GM04503 (cell line): ENCODE results near the gene SLC22A14.

Experiments
- DNase-seq: peaks from one replicate; pipeline ENCODE4 v3.0.0-alpha.2; 2012; ENCODE audit warnings: low read depth

SLC22A14 gene

DNA sequence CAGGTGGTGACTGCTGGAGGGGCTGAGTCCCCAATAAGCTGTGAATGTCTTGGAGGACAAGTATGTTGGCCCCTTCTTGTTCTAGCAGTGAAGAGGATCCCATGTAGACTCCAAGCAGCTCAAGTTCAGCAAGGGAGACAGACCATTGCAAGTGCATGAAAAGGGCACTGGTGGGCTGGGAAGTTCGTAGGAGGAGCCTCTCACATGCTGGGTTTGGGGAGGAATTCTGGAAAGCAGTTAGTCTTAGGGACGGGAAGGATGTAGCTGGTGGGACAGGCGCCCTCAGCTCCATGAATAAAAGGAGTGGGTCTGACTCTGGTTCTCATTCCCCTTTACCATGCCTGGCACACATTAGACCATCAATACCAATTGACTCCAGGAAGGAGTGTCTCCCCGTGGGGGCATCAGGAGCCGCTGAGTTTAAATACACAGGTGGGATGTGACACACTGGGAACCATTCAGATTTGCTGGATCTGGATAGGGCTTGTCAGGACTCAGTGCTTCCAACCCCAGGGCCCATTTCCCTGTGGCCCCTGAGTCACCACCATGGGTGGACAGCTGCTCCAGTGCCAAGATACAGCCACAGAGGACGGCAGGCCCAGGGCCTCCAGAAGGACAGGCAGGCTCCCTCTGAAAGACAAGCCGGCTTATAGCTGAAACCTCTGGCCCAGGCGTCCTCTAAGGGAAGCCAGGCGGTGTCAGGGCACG lies 63.9 kb downstream of the SLC22A14 start:
- no peak for DNase-seq

DNA sequence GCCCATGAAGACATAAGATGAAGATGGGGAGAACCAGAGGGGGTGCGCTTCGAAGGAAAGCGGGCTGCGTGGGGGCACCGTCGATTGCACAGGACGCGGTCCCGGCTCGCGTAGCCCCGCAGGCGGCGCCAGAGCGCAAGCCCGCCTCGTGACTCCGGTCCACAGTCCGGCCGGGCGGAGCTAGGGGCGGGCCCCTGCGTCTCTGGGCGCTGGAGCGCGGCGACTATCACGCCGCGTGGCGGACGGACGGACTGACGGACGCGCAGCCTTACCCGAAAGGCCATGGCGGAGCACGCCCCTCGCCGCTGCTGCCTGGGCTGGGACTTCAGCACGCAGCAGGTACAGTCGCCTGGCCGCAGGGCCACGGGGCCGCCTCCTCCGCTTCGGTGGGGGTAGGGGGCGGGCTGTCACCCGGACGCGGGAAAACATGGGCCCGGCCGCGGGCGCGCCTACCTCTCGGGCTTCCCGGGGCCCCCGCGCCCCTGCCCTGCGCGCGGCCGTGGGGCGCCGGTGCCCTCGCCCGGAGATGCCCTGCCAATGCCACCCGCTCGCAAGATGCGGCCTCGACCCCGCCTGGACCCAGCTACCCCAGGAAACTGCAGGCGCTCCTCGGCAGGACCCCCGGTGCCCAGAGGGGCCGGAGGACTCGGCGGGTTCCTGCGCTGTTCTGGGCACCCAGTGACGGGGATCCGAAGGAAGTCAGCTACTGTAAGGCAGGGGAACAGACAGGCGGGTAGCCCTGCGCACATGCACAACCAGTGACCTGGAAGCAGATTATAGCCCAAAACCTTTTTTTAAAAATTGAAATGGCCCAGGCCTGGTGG lies 64.7 kb downstream of the SLC22A14 start, which contains the start of gene XYLB:
Gene XYLB (plus strand): TSS at position 199 of the 824 bp plus-strand sequence. CDS start 84 bp downstream, at position 283.
- no peak for DNase-seq

DNA sequence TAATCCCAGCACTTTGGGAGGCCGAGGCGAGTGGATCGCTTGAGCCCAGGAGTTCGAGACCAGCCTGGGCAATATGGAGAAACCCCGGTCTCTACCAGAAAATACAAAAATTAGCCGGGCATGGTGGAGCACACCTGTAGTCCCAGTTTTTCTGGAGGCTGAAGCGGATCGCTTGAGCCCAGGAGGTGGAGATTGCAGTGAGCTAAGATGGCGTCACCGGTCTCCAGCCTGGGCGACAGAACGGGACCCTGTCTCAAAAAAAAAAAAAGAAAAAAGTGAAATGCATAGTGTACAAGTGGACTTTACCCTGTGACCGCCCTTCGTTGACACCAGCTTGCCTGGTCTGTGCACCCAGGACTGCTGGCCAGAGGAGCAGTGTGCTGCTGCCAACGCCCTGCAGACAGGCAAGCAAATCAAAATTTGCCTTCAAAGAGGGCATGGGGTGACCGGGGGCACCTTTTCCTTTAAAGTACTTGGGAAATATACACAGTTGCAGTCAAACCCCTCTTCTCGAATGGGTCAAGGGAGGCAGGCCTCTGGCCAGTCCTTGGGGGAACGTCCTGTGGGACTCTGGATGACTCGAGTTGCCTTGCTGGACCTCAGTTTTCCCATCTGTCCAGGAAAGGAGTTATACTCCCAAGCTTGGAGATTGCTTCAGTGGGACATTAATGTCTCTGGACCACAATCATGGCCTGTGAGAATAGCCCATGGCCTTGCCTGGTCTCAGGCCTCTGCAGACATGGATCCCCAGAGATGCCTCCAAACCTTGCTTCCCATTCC lies 65.5 kb downstream of the SLC22A14 start:
- DNase-seq, result no peak

DNA sequence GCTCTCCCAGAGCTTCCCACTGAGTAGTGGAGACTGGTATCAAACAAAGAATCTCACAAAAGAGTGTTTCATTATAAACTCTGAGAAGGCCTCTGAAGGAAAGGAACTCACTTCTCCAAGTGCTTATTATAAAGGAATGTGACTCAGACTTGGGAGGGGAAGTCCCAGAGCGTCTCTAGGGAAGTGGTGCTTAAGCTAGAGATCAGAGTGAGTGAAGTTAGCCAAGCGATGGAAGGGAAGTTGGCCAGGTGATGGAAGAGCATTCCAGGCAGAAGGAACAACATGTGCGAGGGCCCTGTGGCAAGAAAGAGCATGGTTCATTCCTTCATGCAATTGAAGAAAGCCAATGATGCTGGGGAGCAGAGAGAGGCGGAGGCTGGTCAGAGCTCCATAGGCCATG lies 66.8 kb downstream of the SLC22A14 start:
- DNase-seq, result no peak

DNA sequence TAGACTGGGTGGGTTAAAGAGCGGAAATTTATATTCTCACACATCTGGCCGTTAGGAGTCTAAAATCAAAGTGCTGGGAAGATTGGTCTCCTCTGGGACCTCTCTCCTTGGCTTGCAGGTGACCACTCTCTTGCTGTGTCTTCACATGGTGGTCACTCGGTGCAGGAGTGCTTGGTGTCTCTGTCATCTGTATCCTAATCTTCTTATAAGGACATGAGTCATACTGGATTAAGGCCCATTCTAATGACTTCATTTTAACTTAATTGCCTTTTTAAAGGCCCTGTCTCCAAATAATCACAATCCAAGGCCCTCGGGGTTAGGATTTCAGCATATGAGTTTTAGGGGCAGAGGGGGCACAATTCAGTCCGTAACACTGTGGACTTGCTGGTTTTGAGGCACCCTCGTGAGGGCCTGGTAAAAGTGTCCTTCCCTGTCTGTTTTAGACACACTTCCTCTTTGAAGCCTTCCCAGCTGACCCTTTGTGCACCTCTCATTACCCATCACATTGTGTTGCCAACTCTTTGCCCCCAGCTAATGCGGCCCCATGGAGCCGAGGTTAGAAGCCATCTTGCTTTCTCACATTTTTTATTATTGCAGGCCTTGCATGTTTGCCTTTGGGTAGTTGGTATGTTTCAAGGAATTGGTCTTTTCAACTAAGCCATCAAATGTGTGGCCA lies 67.7 kb downstream of the SLC22A14 start:
- DNase-seq, result no peak

DNA sequence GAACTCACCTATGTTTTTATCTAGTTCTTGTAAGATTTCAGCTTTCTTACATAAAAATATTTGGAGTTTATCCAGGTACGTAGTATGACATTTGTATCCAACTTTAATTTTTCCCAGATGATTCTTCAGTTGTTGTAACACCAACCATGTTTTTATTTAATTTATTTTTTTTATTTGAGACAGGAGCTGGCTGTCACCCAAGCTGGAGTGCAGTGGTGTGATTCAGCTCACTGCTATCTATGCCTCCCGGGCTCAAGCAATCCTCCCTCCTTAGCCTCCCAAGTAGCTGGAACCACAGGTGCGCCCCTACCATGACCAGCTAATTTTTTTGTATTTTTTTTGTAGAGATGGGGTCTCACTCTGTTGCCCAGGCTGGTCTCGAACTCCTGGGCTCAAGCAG lies 71.1 kb downstream of the SLC22A14 start:
- no peak for DNase-seq

DNA sequence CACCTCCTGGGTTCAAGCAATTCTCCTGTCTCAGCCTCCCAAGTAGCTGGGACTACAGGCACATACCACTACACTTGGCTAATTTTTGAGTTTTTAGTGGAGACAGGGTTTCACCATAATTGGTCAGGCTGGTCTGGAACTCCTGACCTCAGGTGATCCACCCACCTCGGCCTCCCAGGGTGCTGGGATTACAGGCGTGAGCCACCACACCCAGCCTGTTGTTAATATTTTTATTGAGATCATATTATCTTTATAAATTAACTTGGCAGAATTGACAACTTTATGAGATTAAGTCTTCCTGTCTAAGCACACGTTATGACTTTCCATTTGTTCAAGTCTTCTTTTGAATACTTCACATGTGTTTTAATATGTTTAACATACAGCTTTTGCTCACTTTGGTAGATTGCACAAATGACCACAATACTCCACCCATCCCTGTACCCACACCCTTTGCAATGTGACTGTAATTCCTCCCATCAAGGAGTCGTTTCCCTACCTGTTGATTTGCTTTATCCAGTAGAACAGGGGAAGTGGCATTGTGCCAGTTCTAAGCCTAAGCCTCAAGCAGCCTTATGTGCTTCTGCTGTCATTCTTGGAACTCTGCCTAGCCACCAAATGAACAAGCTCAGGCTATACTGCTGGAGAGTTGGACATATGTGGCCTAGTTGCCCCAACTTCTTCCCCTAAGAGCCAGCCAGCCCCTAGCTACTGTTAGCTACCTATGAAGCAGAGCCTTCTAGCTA lies 72.7 kb downstream of the SLC22A14 start:
- DNase-seq, result no peak

DNA sequence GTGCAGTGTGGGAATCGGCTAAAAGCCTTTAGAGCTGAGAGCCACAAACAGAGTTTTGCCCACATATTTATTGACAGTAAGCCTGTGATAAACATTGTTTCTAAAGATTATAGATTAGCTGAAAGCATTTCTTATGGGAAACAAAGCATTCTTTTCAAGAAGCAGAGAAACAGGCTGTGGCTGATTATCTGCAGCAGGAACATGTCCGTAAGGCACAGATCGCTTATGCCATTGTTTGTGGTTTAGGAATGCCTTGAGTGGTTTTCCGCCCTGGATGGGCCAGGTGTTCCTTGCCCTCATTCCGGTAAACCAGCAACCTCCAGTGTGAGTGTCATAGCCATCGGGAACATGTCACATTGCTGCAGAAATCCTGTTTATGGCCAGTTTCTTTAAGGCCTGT lies 76.9 kb downstream of the SLC22A14 start:
- DNase-seq, result no peak

DNA sequence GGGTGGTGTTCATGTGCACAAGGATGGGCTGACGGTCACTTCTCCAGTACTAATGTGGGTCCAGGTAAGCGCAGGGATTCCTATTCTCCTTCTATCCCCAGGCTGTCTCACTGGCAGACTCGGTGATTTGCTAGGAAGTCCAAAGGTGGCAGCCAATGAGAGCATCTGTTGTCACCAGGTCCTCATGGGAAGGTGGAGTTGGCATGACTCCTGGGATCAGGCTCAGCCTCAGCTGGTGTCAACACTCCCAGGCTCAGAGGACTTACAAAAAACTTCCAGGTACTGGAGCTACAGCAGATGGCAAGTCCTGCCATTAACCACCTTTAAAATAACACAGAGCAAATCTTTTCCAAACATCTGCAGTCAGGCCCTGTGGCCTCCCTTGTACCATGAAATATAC lies 78.3 kb downstream of the SLC22A14 start:
- DNase-seq, result no peak

DNA sequence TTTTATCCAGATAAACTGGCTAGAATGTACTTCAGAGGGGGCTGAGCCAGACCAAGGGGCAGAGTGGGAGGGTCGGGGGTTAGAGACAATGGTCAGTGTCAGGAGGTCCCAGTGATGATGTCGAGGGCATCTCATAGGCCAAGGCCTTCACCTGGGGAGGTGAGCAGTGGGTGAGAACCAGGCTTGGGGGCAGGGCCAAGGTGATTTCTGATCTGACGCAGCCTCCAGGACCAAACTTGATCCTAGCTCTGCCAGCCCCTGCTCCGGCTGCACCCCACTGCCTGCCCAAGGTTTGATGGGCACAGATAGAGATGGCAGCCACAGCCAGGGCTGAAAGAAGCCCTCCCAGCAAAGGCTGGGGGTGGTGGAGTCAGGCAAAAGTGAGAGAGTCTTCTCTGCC lies 79.4 kb downstream of the SLC22A14 start:
- DNase-seq, result no peak

DNA sequence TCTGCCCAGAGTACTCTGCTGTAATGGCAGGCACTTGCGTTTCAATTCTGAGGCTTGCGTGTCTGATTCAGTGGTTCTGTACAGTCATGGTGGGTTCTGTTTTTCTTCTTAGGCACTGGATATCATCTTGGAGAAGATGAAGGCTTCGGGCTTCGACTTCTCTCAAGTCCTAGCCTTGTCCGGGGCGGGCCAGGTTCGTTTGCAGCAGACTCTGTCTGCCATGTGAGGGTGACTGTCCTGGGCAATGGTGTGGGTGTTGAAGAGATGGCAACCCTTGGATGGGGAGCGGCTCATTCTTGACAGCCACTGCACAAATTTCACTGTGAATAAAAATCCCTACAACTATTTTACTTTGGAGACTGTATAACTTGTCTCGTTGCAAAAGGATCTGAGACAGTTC lies 80.7 kb downstream of the SLC22A14 start:
- no peak for DNase-seq

DNA sequence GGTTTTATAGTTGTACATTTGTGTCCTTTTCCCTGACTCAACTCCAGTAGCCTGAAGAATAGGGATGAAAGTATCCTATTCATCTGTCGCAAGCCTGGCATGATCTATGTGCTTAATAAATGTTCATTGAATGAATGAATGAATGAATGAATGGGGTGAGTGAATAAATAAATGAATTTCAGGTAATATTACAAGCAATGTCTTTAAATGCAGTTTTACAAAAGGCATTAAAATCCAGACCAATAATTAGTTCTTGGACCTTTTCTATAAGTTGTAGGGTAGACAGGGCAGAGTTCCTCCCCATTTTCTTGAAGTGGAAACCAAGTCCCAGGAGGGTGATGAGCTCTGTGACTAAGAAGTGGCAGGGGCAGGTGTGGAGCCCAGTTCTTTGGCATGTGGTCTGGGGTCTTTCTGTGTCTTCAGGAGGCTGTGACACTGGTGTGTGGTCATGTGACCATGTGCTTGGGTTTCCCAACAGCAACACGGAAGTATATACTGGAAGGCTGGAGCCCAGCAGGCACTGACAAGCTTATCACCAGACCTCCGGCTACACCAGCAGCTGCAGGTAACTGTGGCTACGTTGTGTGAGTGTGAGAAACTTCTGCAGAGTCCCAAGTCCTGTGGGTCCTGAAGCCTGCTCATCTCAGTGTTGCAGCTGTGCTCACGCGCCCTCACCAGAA lies 82.8 kb downstream of the SLC22A14 start:
- DNase-seq, result no peak

DNA sequence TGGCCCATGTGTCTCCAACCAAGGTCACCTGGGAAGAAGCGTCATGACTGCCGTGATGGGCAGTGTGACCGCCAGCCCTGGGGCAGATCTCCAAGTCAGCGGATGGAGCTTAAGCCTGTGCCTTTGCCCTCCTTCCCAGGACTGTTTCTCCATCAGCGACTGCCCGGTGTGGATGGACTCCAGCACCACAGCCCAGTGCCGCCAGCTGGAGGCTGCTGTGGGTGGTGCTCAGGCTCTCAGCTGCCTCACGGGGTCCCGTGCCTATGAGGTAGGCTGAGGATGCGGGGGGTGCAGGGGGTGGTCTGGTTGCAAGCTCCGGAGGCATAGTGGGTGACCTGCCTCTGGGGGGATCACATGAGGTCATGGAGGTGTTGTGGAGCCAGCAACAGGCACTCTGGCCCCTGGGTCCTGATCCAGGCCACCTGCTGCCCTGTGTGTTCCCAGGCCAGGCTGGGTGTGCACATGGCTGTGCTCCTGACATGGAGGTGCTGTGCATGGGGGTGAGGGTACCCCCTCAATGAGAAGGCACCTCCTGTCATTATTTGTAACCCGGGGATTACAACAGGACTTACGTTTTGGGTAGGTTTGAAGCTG lies 83.5 kb downstream of the SLC22A14 start:
- no peak for DNase-seq

DNA sequence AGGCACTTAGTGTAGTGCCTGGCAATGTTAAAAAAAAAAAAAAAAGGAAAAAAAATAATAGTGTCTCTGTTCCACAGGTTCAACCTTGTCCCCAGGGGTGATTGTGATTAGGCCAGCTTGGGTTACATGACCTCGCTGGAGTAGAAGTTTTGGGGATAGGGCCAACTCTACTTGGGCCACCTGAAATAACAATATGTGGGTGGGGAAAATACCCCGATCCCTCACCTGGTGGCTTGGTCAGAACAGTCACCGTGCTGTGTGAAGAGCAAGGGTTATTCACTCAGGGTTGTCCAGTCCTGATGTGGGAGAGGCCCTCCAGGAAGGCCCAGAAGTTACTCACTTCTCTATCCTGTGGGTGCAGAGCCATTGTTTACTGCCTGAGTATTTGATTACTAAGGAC lies 84.0 kb downstream of the SLC22A14 start:
- no peak for DNase-seq

DNA sequence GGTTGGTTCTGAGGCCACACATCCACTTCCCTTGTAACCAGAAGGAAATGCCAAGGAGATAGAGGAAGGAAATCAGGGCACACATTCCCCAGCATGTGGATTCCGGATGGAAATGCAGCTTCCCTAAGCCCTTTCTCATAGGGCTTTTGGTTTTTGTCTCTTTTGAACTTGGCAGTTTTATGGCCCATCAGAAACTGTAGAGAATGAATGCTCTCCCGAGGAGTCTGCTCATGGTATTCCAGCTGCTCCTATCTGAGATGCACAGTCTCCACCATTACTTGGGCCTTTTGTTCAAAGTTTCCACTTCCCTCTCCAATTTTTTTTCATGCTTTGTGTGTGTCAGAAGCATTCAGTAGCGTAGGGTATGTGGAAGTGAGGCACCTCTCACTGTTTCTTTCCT lies 85.7 kb downstream of the SLC22A14 start:
- DNase-seq, result no peak
